Liver (tissue), 3 donors: ENCODE data around the gene HMGB4.

Experiments
- EGR1 ChIP-seq, 2 donors: IDR thresholded peaks; 2 replicates each; pipeline ENCODE4 v1.6.1; 2016 to 2018; ENCODE audit warnings: antibody characterized with exemption in 2 of 2, low read depth in 2 of 2
- GABPA ChIP-seq, 2 donors: IDR thresholded peaks in 1 of 2; conservative IDR thresholded peaks in 1 of 2; 2 replicates each; pipeline ENCODE4 v1.6.1; 2016; ENCODE audit warnings: antibody characterized with exemption in 2 of 2, mild to moderate bottlenecking in 1 of 2, moderate library complexity in 1 of 2
- HNF4A ChIP-seq, 2 donors: conservative IDR thresholded peaks; 2 replicates each; pipeline ENCODE4 v1.6.1; 2016; ENCODE audit warnings: antibody characterized with exemption in 2 of 2, mild to moderate bottlenecking in 2 of 2
- HNF4G ChIP-seq: IDR thresholded peaks from 2 replicates; pipeline ENCODE4 v1.6.1; 2016; ENCODE audit warnings: antibody characterized with exemption
- JUND ChIP-seq, 2 donors: IDR thresholded peaks; 2 replicates each; pipeline ENCODE4 v1.6.1; 2016; ENCODE audit warnings: antibody characterized with exemption in 2 of 2
- RAD21 ChIP-seq, 2 donors: IDR thresholded peaks; 2 replicates each; pipeline ENCODE4 v1.6.1; 2016; ENCODE audit warnings: antibody characterized with exemption in 2 of 2, mild to moderate bottlenecking in 2 of 2
- REST ChIP-seq: IDR thresholded peaks from 2 replicates; pipeline ENCODE4 v1.6.1; 2016; ENCODE audit warnings: antibody characterized with exemption, mild to moderate bottlenecking
- TAF1 ChIP-seq: conservative IDR thresholded peaks from 2 replicates; pipeline ENCODE4 v1.6.1; 2016; ENCODE audit warnings: antibody characterized with exemption, mild to moderate bottlenecking
- YY1 ChIP-seq: IDR thresholded peaks from 2 replicates; pipeline ENCODE4 v1.6.1; 2016; ENCODE audit warnings: antibody characterized with exemption, mild to moderate bottlenecking
- TF ChIP-seq, protein P1 (sequence below): fragments of 150-350 bp; IDR thresholded peaks from 2 replicates; pipeline ENCODE4 v1.5.1; 2017; ENCODE audit warnings: improper control_type of control experiment, low read depth, low read length; ENCODE audit not compliant: missing input control
- donor health status: healthy.
- donor health status: healthy.

GRCh38 chr1:33878392-33878791 is 14.5 kb downstream of the HMGB4 start:
- TF ChIP-seq, protein P1, sequence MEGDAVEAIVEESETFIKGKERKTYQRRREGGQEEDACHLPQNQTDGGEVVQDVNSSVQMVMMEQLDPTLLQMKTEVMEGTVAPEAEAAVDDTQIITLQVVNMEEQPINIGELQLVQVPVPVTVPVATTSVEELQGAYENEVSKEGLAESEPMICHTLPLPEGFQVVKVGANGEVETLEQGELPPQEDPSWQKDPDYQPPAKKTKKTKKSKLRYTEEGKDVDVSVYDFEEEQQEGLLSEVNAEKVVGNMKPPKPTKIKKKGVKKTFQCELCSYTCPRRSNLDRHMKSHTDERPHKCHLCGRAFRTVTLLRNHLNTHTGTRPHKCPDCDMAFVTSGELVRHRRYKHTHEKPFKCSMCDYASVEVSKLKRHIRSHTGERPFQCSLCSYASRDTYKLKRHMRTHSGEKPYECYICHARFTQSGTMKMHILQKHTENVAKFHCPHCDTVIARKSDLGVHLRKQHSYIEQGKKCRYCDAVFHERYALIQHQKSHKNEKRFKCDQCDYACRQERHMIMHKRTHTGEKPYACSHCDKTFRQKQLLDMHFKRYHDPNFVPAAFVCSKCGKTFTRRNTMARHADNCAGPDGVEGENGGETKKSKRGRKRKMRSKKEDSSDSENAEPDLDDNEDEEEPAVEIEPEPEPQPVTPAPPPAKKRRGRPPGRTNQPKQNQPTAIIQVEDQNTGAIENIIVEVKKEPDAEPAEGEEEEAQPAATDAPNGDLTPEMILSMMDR: no peak
- TF ChIP-seq EGR1 (IDR thresholded peaks at IDR 0.05; ENCODE audit: low read depth in 2 of 2): no peak
- no peak for TF ChIP-seq REST
- TF ChIP-seq JUND (IDR thresholded peaks at IDR 0.05): no peak
- no peak for TF ChIP-seq HNF4G
- TF ChIP-seq YY1: peak; percentile 37
- TF ChIP-seq RAD21 (IDR thresholded peaks at IDR 0.05): no peak
- peak; percentile 32 to 38 for TF ChIP-seq HNF4A (conservative IDR thresholded peaks at IDR 0.05)
- no peak for TF ChIP-seq TAF1
- no peak for TF ChIP-seq GABPA (IDR thresholded peaks at IDR 0.05 in 1 of 2, conservative IDR thresholded peaks at IDR 0.05 in 1 of 2)
